ENCODE data around the gene CHST2. TPM values are rescaled to one million over a fixed set of nuclear protein-coding genes. Genes with fewer than 3 reads are reported as not detected.

CHST2 gene
- total RNA-seq, 1 donor from 2014 or later = 1.7 TPM

Other genes with a start within 250 kb of the CHST2 start
- 52.7 TPM for gene PCOLCE2, start 230.7 kb upstream of the CHST2 start, total RNA-seq
- gene PAQR9, start 156.1 kb upstream of the CHST2 start, total RNA-seq = 10.6 TPM
- gene U2SURP, start 118.2 kb upstream of the CHST2 start, total RNA-seq = 39.8 TPM

All from Right ventricle myocardium superior (tissue), 1 donor.